K562 (cell line): ENCODE data around the gene SRBD1. TPM values are rescaled to one million over a fixed set of nuclear protein-coding genes. Genes with fewer than 3 reads are reported as not detected.

ENCODE experiments used
- ARID1B ChIP-seq: fragments of 450-650 bp; IDR thresholded peaks from 2 replicates; pipeline ENCODE4 v1.6.1; 2016; ENCODE audit warnings: antibody characterized with exemption, mild to moderate bottlenecking, inconsistent platforms
- CTCF ChIP-seq, 3 experiments: IDR thresholded peaks in 2 of 3; conservative IDR thresholded peaks in 1 of 3; 2 replicates each; pipeline ENCODE4 v1.5.1; 2011 to 2012; ENCODE audit warnings: low read length in 3 of 3, mild to moderate bottlenecking in 3 of 3, control low read depth in 2 of 3, improper control_type of control experiment in 1 of 3, inconsistent platforms in 1 of 3, low read depth in 1 of 3, mixed read lengths in 1 of 3, moderate library complexity in 1 of 3; ENCODE audit not compliant: insufficient read depth in 2 of 3
- CTCFL ChIP-seq: IDR thresholded peaks from 2 replicates; pipeline ENCODE4 v1.6.1; 2011; ENCODE audit warnings: borderline replicate concordance, low read depth, mild to moderate bottlenecking, moderate library complexity, low read length; ENCODE audit not compliant: insufficient read depth, poor library complexity, severe bottlenecking
- E2F8 ChIP-seq: fragments of 450-650 bp; IDR thresholded peaks from 2 replicates; pipeline ENCODE4 v1.7.1; 2018; ENCODE audit warnings: mild to moderate bottlenecking, low read depth; ENCODE audit not compliant: partially characterized antibody
- FOS ChIP-seq: IDR thresholded peaks from 3 replicates; pipeline ENCODE4 v1.6.1; 2011; ENCODE audit not compliant: insufficient read length; ENCODE audit errors: extremely low read depth
- FOXP1 ChIP-seq: sonication (generic); formaldehyde crosslinking; IDR thresholded peaks from 2 replicates; pipeline ENCODE4 v1.8.0; 2022; ENCODE audit warnings: mild to moderate bottlenecking, missing genetic modification reagents
- NR2C1 ChIP-seq, 2 experiments: fragments of 450-650 bp; IDR thresholded peaks; 2 replicates each; pipeline ENCODE4 v1.6.1; 2017; ENCODE audit warnings: mild to moderate bottlenecking in 2 of 2, antibody characterized with exemption in 1 of 2, inconsistent platforms in 1 of 2, missing compliant biosample characterization in 1 of 2, missing genetic modification characterization in 1 of 2
- NRF1 ChIP-seq, 2 experiments: fragments of 450-650 bp; IDR thresholded peaks in 1 of 2; conservative IDR thresholded peaks in 1 of 2; 2 replicates each; pipeline ENCODE4 v1.6.1; 2014; ENCODE audit warnings: mild to moderate bottlenecking in 2 of 2
- PRPF4 ChIP-seq: fragments of 200-400 bp; formaldehyde crosslinking; IDR thresholded peaks from one replicate; pipeline ENCODE4 v1.6.1; 2017; ENCODE audit warnings: low read length, low read depth, mild to moderate bottlenecking; ENCODE audit not compliant: insufficient read depth, poor library complexity, severe bottlenecking
- SOX6 ChIP-seq: fragments of 450-650 bp; IDR thresholded peaks from 2 replicates; pipeline ENCODE4 v1.6.1; 2014; ENCODE audit warnings: mild to moderate bottlenecking
- TAF1 ChIP-seq: IDR thresholded peaks from 2 replicates; pipeline ENCODE4 v1.6.1; 2011; ENCODE audit warnings: mild to moderate bottlenecking, low read length, moderate library complexity; ENCODE audit not compliant: insufficient read depth, control insufficient read depth, severe bottlenecking; ENCODE audit errors: extremely low read depth
- TFE3 ChIP-seq: fragments of 450-650 bp; formaldehyde crosslinking; IDR thresholded peaks from 2 replicates; pipeline ENCODE4 v1.4.0; 2020; ENCODE audit warnings: mild to moderate bottlenecking, mixed read lengths
- YY1 ChIP-seq, 3 experiments: IDR thresholded peaks; 2 replicates each; pipeline ENCODE4 v1.6.1; 2011; ENCODE audit warnings: low read length in 2 of 3, mild to moderate bottlenecking in 2 of 3, moderate library complexity in 2 of 3, borderline replicate concordance in 1 of 3, control low read depth in 1 of 3, low read depth in 1 of 3; ENCODE audit not compliant: insufficient read depth in 3 of 3, insufficient replicate concordance in 2 of 3, control insufficient read depth in 1 of 3, insufficient read length in 1 of 3; ENCODE audit errors: extremely low read depth in 1 of 3
- ZNF551 ChIP-seq: fragments of 250-450 bp; sonication (Bioruptor Pico); IDR thresholded peaks from 2 replicates; pipeline ENCODE4 v1.5.0; 2021; ENCODE audit warnings: mild to moderate bottlenecking, moderate library complexity
- polyA plus RNA-seq, 8 experiments: library from polyadenylated mRNA; depleted of rRNA in 4 of 8; stranded (reverse) in 5 of 8; unstranded in 3 of 8; fragments of >200 nt; fragmentation: Nextera tagmentation in 2 of 8; fragmentation: Illumina TruSeq in 1 of 8; extraction: Ambion mirVana in 2 of 8; extraction: Trizol in 1 of 8; gene quantifications; 2 replicates each; pipeline versions ENCODE4 v1.2.1 to v1.2.3, GENCODE V29; 2011 to 2014; ENCODE audit warnings: inconsistent platforms in 1 of 8, missing spikeins in 1 of 8
- total RNA-seq, 7 experiments: library from RNA; depleted of rRNA in 6 of 7; stranded (reverse); fragments of >200 nt in 6 of 7; fragmentation: Illumina TruSeq in 2 of 7; extraction: Trizol in 2 of 7; gene quantifications; 2 replicates each; pipeline versions ENCODE4 v1.2.1 to v1.2.3, GENCODE V29; 2011 to 2021; ENCODE audit warnings: low replicate concordance in 1 of 7

Gene SRBD1
- total and polyA plus RNA-seq, 9 of the 15 experiments (the other 6 are each of a cell fraction or from before 2014, with no cell fraction given): 6.9 to 23.2 (median 14.7) TPM

GRCh38 chr2:45610281-45611019 is 617 bp downstream of the SRBD1 start (continued):
- no peak for TF ChIP-seq E2F8
- no peak for TF ChIP-seq FOXP1 (CRISPR knock-in tag)
- no peak for TF ChIP-seq FOS
- TF ChIP-seq TFE3 (CRISPR knock-in tag): peak; percentile 97
- TF ChIP-seq TAF1: peak; percentile 29
- peak; percentile 20 for TF ChIP-seq CTCFL
- 0 out of 2 replicates have a peak, but pooled peaks have one; percentile 19 for TF ChIP-seq ARID1B
- peak; percentile 45 to 54 (median 53); a peak in 5 of 6 replicates for TF ChIP-seq CTCF (IDR thresholded peaks at IDR 0.05 in 2 of 3, conservative IDR thresholded peaks at IDR 0.05 in 1 of 3; ENCODE audit: insufficient read depth in 2 of 3, low read depth in 1 of 3, low read length in 3 of 3)
- no peak; a peak in 1 of 4 replicates for TF ChIP-seq NRF1 (conservative IDR thresholded peaks at IDR 0.05 in 1 of 2, IDR thresholded peaks at IDR 0.05 in 1 of 2)
- peak in 1 of 3 experiments; percentile 45 for TF ChIP-seq YY1 (IDR thresholded peaks at IDR 0.05; ENCODE audit: borderline replicate concordance in 1 of 3, control insufficient read depth in 1 of 3, extremely low read depth in 1 of 3, insufficient read depth in 3 of 3, insufficient read length in 1 of 3, insufficient replicate concordance in 2 of 3, low read depth in 1 of 3, low read length in 2 of 3)
- peak; percentile 36; the same call in 1 of the 2 replicates for TF ChIP-seq NR2C1 (IDR thresholded peaks at IDR 0.05)
- no peak for TF ChIP-seq NR2C1 (tag; IDR thresholded peaks at IDR 0.05)
- TF ChIP-seq ZNF551: no peak
- TF ChIP-seq PRPF4: no peak
- TF ChIP-seq SOX6: peak; percentile 44; the same call in 1 of the 2 replicates
